Transverse colon (tissue), 4 donors: ENCODE results near the gene NEK5.

ENCODE experiments used
- CTCF ChIP-seq, 5 experiments: fragments of 200-600 bp in 3 of 5; fragments of 450-650 bp in 2 of 5; sonication (generic) in 3 of 5; IDR thresholded peaks; 1 replicate in 2 of 5; 2 replicates in 3 of 5; pipeline ENCODE4 v1.5.1; 2016 to 2017; ENCODE audit warnings: antibody characterized with exemption in 5 of 5, inconsistent platforms in 3 of 5, mild to moderate bottlenecking in 2 of 5, moderate library complexity in 1 of 5
- EP300 ChIP-seq: sonication (generic); formaldehyde crosslinking; IDR thresholded peaks from one replicate; pipeline ENCODE4 v1.6.1; 2017; ENCODE audit warnings: antibody characterized with exemption, low read depth
- POLR2A ChIP-seq: fragments of 450-650 bp; IDR thresholded peaks from one replicate; pipeline ENCODE4 v1.6.1; 2016; ENCODE audit warnings: antibody characterized with exemption, mild to moderate bottlenecking, moderate library complexity
- POLR2AphosphoS5 ChIP-seq, 3 donors: sonication (generic); formaldehyde crosslinking; IDR thresholded peaks; one replicate each; pipeline ENCODE4 v1.6.1; 2016; ENCODE audit warnings: antibody characterized with exemption in 3 of 3

GRCh38 chr13:52082601-52083000 is 46.3 kb downstream of the NEK5 start:
- TF ChIP-seq CTCF (IDR thresholded peaks at IDR 0.05) (no peak), POLR2A (no peak), EP300 (no peak), POLR2AphosphoS5 (IDR thresholded peaks at IDR 0.05) (no peak)
